IPS-NIHi7 (cell line): ENCODE data around the gene SLC33A1.
A peak's percentile ranks its signal among the peaks of the same experiment; 100 is the strongest.
"Not testable (repeated sequence)": the region's sequence is repeated elsewhere in the genome, so short reads cannot be mapped to it uniquely, and the experiment has no call there.

Source experiments
- DNase-seq: peaks from one replicate; pipeline ENCODE4 v3.0.0; 2012; ENCODE audit warnings: mixed read lengths; ENCODE audit errors: extremely low spot score

SLC33A1 gene

DNA sequence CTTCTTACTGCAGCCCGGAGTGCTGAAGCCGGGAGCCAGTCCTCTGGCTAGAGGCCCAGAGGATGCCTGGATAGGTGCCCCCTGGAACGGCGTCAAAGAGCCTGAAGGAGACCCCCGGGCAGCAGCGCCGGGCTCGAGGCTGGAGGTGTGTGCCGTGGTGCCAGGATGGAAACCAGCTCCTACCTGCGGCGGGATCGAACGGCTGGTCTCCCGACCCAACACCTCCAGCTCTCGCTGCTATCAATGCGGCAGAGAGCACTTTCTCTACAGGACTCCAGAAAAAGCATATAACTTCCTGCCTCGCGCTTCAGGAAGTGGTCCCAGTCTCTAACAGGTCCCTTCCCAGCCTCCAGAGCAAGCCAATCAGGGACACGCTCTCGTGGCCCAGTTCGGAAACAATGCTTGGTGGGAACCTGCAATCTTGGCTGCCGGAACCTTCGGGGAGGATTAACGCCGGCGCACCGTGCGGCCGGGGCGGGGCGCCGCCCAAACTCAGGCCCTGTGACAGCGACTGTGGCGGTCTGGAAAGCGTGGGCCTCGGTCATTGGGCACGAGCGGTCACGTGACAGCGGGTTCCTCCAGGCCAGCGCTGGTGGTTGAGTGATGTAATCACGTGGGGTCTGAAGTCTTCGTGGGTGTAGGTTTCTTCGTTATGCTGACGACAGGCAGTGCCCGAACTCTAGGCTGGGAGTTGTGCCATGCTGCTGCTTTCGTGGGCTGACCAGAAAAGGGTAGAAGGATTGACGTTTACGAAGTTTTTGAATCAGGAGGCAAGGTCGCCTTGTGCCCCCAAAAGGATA lies at the start of gene SLC33A1:
TSS of gene SLC33A1 (minus strand) at position 287 of the 800 bp plus-strand sequence. CDS start 430 bp downstream, outside the sequence.
- DNase-seq: peak; percentile 97

GRCh38 chr3:155895379-155895900 lies 41.2 kb upstream of the SLC33A1 start:
- DNase-seq: no peak

DNA sequence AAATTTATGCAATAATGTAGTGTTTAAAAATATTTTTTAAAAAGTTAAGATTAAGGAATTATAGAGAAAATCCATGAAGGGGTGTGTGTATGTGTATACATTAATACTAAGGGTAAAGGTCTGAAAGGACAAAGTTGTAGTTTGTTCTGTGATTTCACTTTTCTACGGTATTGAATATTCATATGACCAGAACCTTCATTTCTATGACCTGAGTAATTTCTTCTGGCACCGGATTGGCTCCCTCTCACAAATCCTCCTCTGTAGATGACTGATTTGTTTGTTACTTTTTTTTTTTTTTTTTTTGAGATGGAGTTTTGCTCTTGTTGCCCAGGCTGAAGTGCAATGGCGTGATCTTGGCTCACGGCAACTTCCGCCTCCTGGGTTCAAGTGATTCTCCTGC lies 37.1 kb upstream of the SLC33A1 start:
- no peak for DNase-seq

DNA sequence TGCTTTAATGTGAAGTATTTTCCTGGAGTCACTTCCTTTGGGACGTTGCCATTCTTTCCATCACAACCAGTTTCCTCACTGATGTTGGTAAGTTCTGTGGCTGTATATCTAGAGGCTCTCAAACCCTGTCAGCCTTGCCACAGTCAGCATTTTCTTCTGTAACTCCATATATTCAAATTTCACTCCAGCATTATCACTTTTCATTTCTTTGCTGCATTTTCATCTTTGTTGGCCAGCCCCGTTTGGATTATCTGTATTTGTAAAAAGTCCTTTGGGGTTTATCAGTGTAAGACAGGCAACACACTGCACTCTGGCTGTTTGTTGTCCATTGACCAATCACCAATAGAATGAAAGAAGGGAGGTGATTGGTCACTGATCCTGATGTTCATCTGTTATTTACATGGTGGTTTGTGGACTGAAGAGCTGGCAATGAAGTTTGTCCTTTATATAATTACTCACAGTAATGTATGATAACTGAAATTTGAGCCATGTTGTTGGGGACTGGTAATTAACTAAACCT lies 36.5 kb upstream of the SLC33A1 start:
- no peak for DNase-seq

DNA sequence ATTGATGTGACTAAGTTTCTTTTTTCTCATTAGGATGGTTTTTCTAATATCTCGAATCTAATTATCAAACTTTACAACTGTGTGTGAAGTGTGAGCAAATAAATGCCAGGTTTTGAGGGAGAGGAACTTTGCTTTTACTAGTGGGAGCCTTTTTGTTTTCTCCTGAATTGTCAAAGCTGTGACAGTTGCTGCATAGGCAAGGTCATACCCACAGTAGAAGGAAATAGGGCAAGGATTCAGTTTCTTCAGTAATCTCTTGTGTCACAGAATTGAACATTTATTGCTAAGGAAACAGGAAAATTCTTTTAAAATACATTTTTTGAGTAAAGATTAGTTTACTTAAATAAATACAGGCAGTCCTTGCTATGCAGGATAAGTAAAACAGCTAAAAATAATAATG lies 35.7 kb upstream of the SLC33A1 start:
- DNase-seq: no peak

DNA sequence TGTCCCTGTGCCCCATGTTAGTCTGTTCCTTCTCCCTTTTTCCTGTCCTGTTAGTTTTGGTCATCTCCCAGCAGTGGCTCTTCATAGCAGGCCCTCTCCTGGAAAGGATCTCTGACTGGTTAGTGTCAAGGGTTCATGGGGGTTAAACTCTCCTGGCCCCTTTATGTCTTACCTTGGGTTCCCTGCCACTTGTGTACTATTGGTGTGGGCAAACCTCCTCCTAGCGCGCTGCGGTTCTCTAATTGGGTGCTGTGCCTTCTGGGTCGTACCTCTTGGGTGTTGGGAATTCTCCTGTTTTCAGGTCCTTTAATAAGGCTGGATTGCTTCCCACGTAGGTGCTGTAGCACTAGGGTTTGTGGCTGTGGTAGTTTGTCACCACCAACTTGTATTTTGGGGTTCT lies 35.0 kb upstream of the SLC33A1 start:
- DNase-seq: peak; percentile 11

- DNase-seq: no peak
These were observed 32.7 kb upstream of the SLC33A1 start for GRCh38 chr3:155886915-155887314.

DNA sequence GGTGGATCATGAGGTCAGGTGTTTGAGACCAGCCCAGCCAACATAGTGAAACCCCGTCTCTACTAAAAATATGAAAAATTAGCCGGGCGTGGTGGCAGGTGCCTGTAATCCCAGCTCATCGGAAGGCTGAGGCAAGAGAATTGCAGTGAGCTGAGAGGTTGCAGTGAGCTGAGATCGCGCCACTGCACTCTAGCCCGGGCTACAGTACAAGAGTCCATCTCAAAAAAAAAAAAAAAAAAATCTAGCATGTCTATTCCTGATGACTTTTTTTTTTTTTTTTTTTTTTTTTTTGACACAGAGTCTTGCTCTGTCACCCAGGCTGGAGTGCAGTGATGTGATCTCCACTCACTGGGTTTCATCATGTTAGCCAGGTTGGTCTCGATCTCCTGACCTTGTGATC lies 32.1 kb upstream of the SLC33A1 start:
- not testable (repeated sequence) for DNase-seq

DNA sequence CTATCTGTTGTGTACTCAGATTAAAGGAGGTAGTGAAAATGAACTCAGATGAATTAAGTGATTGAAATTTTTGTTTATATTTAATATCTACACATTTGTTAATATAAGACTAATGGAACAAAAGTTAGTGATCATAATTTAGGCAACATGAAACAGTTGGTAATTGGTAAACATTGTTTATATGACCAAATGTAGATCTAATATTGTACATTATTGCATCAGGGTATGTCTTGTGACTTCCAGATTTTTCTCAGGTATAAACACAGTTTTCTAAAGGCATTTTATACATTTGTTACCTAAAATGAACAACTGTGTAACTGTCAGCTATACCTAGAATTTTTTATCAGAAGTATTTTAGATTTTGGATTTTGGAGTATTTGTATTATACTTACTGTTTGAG lies 31.1 kb upstream of the SLC33A1 start:
- no peak for DNase-seq

GRCh38 chr3:155884292-155884691 lies 30.1 kb upstream of the SLC33A1 start:
- no peak for DNase-seq

DNA sequence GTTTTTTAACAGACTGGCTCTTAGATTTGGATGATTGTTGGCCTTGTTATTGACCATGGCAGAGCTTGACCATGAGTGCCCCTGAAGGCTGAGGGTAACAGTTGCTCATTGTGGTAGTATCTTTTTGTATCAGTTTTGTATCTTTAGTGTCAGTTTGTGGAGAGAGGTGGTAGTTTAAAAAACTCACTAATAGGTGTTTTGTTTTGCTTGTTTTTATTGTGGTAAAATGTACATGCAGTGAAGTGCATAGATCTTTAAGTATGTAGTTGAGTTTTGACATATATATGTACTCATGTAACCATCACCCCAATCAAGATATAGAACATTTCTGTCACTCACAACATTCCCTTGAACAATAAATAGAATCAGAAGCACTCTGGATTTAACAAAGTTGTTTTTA lies 26.1 kb upstream of the SLC33A1 start:
- no peak for DNase-seq

GRCh38 chr3:155876503-155876902 lies 22.3 kb upstream of the SLC33A1 start:
- DNase-seq: no peak

DNA sequence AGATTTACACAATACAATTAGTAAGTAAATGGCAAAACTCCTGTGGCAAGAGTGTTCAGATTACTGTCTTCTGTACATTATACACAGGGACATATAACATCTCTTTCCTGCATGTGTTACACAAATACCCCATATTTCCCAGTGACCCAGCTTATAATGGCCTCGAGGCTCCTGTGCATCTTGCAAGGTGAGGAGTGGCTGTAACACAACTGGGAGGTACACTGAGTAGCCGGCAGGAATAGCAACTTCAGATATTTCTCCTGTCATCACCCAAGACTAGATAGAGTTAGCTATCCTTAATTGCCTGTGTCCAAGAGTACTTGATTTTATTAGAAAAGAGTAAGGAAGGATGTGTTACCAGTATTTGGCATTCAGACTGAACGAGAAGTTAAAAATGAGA lies 21.8 kb upstream of the SLC33A1 start:
- no peak for DNase-seq

DNA sequence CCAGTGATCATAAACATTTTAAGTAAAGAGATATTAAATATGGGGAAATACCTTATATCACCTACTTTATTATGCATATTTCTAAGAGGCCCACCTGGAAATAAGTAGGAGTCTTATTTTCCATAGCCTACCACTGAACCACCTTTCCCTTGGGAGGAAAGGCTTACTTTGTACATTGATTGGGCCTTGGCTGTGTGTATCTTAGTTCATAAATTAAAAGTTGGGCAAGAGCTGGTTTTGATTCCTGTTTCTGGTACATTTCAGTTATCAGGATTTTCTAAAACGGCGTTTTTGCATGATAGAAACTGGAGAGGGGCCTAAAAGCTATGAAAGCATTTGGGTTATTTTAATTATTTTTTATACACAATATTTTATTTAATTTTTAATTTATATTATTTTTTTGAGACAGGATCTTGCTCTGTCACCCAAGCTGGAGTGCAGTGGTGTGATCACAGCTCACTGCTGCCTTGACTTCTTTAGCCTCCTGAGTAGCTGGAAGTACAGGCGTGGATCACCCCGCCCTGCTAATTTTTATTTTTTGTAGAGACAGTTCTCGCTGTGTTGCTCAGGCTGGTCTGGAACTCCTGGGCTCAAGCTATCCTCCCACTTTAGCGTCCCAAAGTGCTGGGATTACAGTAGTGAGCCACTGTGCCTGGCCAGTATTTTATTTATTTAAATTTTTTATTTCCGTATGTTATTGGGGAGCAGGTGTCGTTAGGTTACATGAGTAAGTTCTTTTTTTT lies 18.8 kb upstream of the SLC33A1 start:
- no peak for DNase-seq

DNA sequence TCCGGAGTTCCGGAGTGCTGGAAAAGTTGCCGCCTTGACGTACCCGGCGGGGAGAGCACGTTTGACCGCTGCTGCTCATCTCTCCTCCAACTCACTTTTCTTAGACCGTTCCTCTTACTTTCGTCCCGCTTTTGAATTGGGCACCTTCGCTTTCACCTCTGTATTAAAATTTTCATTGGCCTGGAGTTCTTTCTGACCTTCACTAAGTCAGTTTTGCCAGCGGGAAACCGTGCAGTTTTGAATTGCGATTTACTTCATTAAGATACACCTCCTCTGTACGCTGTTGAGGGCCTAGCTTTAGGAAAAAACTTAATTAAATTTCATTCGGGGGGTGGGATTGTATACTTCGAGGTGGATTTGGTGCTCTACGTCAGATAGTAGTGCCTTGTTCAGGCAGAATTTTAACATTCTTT lies 17.5 kb upstream of the SLC33A1 start:
- DNase-seq: no peak

GRCh38 chr3:155870945-155871745 lies 16.9 kb upstream of the SLC33A1 start:
- DNase-seq: peak; percentile 28

- DNase-seq: peak; percentile 96
These were observed 16.1 kb upstream of the SLC33A1 start, which contains the start of gene GMPS for GRCh38 chr3:155870133-155870944. GMPS (plus strand) TSS chr3:155870650; CDS start chr3:155870871, 221 bp downstream.

DNA sequence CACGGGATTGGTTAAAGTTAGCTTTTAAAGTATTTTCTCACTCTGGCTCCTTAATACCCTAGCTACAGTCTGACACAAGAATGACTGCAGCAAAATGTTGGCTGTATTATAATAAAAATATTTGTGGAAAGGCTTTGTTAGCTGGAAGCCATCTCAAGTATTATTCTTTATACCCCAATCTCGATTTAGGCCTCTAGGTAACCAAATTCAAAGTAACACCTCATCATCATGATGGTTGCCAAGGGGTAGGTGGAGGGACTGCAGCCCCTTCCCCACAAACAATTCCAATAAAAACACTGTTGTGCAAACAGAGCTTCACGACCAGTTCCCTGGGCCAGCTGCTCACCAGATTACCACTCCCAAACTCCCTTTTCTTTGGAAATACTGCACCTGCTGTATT lies 15.5 kb upstream of the SLC33A1 start:
- DNase-seq: no peak

DNA sequence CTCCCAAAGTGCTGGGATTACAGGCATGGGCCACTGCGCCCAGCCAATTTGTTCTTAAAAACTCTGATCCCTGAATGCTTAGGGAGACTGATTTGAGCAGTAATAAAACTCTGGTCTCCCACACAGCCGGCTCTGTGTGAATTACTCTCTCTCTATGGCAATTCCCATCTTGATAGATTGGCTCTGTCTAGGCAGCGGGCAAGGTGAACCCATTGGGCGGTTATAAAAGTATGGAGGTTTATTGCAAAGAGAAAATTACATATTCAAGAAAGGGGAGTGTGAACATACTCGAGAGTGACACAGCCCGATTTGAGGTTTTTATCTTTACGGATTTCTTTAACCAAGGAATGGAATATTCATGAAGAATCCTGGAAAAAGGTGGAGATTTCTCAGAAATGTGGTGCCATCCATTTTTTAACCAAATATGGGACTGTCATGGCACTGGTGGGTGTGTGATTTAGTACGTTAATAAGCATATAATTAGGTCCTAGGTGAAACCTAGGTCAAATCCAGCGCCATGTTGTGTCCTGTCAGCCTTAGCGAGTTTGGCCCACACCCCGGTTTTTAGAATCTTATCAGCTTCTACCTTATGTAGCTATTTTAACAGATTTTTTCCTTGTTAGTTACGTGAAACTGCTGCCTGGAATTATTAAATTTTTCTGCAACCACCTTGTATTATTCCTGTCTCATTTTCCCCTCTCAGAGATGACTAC lies 9.0 kb upstream of the SLC33A1 start:
- DNase-seq: no peak
